GM19025 (cell line): Measurements from ENCODE around the gene TANGO2.

Experiments
- ATAC-seq: cut with Tn5 transposase; IDR thresholded peaks from one replicate; pipeline ENCODE4 v1.9.1; 2021; ENCODE audit warnings: mild to moderate bottlenecking, low read depth, moderate library complexity; ENCODE audit not compliant: unreplicated experiment

The TANGO2 gene

DNA sequence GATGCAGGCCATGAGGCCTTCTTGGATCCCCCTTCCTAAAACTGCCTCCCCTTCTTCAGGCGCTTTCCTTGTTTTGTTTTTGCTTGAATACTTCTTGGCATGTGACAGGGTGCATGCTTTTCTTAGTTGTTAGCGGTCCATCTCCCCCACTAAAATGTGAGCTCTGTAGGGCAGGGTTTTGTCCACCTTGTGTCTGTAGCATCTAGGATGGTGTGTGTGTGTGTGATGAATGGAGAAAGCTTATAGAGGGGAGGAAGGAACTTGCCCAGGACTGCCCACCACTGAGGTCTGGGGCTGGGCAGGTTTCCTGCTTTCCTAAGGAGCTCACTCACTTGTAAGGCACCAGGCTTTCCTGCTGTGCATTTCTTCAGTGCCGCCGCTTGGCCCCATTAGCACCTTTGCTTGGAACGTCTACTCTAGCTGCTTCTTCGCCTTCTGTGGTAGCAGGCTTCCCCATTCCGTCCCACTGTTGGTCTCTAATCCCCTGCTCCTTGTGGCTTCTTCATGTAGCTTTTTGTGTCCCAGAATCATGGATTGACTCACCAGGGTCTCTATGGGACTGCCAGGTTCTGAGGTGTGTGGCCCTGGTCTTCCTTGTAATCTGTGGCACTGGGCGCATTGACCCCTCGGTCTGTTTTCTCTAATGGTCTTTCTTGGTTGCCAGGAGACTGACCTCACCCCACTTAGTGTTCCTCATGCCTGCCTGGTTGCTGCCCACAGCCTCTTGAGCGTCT, 62.4 kb downstream of the TANGO2 start:
- ATAC-seq, result no peak

DNA sequence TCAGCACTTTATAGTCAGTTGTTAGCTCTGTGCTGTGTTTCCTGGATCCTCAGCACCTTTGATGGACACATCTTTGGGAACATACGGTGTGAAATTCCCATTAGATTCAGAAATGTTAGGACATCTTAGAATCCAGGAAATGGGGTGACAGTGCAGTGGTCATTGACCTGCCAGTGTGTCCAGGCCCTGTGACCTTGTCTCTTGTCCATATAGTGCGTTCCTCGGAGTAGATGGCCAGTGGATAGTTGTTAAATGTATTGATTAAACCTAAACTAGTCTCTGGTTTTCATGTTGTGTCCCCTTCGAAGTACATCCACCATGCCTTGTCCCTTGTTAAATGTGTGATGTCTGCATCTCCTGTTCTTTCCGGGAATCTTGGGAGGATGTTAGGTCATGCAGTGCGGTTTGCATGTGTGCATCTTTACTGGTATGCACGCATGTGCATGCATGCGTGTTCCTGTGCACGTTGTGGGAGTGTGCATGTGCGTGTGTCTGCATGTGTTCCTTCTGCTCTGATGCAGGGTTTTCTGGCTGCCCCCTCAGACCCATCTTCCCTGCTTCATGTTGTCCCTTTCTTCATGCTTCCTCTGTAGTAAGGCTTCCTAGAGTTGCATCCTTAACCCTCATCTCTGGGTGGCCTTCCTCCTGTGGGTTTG, 63.1 kb downstream of the TANGO2 start:
- no peak for ATAC-seq

DNA sequence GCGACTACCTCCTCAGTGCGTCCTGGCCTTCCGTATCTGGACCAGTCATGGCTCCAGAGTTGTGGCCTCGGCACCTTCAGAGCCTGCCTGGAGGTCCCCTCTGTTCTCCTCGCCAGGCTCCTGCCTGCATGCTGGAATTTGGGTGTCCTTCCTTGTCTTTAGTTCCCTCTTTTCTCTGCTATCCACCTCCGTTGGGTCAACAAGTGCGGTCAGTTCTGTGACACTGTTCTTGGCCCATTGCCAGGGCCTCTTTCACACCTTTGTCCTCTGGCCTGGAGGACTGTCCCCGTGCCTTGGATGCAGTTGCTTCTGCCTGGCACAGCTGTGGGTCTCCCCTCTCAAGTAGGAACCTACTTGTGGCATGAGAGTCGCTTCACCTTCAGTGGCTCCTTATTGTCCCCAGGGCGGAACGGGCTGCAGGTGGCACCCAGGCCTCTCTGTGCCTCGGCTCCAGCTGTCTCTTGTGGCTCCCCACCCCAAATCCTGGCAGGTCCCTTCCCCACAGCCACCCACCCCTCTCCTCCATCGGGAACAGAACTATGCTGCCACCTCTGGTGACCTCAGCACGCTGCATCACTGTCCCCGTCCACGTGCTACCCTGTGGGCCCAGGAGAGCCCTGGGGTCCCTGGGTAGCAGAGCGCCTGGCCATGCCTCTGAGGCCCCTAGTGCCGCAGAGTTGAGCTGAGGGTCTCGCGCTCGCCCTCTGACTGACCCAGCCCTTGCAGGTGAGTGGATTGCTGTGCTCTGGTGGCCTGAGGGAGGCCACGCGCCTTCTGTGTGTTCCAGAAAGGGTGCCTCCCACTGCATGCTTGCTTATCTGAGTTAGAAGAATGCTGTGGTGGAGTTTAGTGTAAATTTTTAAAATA, 63.9 kb downstream of the TANGO2 start:
- ATAC-seq, result no peak

DNA sequence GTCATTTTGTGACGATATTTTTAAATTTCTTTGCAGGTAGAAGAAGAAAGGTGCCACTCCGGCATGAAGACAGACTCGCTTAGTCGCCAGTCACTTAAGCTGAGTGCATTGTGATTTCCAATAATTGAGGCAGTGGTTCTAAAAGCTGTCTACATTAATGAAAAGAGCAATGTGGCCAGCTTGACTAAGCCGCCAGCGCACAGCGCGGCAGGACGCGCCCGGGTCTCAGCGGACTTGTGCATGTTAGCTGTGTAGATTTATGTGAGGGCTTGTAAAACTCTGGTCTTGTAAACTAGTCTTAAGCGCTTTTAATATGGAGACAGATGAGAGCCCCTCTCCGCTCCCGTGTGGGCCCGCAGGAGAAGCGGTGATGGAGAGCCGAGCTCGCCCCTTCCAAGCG, 64.7 kb downstream of the TANGO2 start:
- no peak for ATAC-seq

DNA sequence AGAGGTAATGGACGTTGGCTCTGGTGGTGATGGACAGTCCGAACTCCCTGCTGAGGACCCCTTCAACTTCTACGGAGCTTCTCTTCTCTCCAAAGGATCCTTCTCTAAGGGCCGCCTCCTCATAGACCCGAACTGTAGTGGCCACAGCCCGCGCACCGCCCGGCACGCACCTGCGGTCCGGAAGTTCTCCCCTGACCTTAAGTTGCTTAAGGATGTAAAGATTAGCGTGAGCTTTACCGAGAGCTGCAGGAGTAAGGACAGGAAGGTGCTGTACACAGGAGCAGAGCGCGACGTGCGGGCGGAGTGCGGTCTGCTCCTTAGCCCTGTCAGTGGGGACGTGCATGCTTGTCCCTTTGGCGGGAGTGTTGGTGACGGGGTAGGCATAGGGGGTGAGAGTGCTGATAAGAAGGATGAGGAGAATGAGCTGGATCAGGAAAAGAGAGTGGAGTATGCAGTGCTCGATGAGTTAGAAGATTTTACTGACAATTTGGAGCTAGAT, 65.2 kb downstream of the TANGO2 start:
- no peak for ATAC-seq

DNA sequence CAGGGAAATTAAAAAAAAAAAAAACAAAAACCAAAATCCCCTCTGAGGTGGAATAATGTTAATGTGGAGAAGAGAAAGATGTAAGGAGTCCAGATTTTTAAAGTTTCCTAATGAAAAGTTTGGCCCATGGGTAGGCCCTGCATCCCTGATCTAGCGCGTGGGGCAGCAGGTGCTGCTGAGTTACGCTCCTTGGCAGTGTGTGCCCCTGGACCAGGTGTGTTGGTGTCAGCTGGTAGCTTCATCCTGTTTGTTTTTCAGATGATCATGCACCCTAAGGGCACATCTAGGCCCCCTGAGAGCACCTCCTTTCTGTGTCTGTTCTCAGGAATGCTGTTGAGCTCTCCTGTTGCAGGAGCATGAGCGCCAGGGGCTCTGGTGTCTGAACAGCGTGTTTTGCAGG, 65.9 kb downstream of the TANGO2 start:
- ATAC-seq, result no peak

DNA sequence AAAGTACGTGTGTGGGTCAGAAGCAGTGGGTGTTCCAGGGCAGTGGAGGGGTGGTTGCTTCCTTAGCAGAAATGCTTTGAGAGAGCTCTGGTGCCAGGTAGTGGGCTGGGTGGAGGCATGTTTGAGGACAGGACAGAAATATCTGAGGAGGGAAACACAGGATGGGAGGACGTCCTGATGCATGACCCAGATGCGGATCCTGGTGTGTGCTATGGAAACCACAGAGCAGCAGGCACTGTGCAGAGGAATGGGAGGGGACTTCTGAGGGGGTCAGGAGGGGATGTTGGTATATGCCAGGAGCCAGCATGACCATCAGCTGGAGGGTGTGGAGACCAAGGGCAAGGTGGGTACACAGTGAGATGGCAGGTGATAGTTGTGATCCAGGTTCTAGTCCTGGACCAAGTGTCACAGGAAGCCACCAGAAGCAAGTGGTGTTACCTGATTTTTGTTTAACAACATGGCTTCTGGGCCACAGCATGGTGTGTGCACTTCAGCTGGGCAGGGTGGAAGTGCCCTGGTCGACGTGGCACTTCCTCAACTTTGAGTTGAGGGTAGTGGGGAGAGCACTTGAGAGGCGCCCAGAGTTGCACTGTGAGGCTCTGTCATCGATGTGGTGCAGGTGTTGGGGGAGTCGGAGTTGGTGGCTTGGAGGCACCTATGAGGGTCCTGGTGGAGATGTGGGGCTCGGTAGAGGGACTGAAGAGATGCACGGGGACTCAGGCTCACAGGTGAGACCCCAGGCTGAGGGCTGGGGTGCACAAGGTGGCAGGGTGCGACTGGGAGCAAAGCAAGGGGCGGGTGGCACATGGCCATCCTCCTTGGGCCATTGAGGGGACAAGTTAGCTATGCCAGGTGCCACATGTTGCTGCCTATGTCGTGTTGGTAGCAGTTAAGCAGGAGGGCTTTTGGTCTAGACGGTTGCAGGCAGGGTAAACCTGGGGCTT, 66.7 kb downstream of the TANGO2 start:
- ATAC-seq, result no peak

DNA sequence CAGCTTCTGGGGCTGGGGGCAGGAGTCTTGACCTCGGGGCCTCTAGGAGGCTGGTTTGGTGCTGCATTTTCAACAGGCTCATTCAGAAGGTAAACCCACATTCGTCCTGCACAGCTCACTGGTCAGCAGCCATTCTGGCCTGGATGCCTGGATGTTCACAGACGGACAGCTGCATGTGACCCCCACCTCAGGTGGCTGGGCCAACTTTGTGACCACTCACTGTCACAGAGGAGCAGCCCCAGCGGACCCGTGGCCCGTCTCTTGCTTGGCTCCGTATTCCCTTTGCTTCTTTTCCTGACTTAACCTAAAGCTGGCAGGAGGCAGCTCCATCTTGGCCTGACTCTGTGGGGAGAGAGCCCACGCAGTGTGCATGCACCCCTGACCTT, 67.3 kb downstream of the TANGO2 start:
- ATAC-seq, result no peak

DNA sequence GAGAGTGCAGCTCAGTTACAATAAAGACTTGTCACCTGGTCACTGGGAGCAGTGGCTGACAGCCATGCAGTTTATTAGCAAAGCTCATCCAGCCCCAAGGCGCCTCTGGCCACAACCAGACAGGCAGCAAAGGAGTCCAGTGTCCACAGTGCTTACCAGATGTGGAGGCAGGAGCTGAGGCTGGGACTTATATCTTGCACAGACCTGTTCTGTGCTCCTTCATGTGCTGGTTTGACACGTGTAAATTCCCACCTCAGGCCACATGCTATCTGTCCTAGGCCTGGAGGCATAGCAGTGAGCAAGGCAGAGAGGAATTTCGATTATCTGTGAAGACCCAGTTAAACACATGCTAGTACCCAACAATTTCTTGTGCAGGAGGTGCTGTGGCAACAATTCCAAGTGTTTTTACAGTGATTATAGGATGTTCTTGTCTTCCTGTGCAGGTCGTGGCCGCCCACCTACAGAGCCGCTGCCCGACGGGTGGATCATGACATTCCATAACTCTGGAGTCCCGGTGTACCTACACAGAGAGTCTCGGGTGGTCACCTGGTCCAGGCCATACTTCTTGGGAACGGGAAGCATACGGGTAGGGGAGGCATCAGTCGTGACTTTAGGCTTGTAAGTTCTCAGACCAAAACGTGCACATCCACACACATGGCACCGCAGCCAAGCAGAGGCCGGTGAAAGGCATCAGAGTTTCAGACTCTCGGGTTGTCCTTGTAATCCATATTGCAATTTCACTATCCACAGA, 68.5 kb downstream of the TANGO2 start:
- no peak for ATAC-seq

DNA sequence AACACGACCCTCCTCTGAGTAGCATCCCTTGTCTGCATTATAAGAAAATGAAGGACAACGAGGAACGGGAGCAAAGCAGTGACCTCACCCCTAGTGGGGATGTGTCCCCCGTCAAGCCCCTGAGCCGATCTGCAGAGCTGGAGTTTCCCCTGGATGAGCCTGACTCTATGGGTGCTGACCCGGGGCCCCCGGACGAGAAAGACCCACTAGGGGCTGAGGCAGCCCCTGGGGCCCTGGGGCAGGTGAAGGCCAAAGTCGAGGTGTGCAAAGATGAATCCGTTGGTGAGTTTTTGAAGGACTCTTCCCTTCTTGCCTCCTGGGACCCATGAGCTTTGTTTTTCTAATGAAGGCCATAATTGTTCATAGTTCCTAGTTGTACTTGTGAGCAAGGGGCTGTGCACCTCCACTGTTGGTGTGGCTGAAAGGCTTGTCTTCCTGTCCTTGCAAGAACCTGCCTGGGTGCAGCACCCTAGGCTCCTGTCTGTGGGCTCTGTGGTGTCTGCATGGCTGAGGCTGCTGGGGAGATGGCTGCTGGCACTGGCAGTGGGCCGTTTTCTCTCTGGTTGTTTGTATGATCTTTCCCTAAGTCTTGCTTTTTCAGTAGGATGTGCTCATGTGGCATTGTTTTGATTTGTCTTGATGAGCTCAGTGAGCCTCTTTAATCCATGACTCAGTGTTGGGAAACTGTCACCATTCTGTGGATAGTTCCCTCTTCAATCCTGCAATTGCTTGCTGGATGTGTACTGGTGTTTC, 69.2 kb downstream of the TANGO2 start:
- ATAC-seq, result no peak

DNA sequence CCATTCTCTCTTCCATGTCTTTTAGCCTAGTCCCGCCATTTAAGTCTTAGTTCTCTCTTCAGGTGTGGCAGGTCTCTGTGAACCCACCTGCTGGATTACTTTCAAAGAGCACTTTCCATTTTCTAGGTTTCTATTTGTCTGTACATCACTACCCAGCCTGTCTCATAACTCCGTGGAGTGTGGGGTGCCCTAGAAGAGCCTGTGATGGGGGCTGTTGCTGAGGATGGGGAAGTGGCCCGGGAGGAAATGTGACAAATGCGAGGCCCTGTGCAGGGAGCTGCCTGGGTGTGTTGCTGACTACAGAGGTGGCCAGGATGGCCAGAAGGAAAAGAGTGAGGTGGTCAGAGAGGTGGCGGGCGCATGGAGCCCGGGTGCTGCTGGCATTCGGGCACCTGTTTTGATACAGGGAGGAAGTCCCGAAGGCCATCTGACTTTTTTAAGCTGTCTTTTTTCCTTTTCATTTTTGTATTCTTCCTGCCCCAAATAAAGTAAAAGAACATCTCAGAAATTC, 69.9 kb downstream of the TANGO2 start:
- ATAC-seq, result no peak

DNA sequence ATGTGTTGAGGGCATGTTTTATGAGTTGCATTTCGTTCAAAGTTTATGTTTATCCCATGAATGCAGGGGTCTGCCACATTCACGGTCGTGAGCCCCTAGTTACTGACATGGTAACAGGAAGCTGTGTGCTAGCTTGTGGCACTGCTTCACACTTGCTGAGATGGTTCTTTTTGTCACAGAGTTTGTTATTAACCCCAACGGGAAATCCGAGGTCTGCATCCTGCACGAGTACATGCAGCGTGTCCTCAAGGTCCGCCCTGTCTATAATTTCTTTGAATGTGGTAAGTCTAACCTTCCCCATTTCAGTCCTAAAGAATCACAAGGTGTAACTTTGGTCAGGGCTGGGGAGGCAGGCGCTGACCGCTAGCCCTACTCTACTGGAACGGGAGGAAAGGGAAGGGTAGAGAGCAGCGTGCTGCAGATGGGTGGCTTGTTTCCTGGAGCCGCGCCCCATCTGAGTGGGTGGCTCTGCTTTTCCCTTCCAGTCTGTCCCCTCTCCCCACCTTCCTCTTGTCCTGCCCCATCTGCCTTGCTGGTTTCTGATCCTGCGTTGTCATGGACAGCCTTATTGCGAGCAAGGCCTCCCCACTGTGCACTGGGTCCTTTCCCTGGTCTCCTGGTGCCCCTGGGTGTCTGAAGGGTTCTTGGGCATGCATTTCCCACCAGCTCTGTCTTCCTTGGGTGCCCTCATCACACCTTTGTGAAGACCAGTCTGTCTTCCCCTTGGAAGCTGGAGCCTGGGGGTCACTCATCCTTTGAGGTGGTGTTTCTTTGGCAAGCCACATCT, 71.0 kb downstream of the TANGO2 start:
- ATAC-seq, result no peak

DNA sequence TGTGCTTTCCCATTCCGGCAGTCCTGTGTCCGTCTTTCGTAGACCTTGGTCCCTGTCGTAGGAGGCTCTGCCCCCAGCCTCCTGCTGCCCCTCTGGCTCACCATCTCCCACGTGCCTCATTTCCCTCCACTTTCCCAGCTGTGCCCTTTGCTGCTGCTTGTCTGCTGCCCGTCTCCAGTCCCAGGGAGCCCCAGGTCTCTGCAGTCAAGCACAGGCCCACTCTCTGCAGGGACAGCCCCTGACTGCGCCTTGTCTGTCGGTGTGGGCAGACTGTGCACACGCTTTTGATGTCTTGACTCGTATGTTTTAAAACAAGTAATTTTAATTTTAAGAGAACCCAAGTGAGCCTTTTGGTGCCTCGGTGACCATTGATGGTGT, 71.6 kb downstream of the TANGO2 start:
- ATAC-seq, result no peak

DNA sequence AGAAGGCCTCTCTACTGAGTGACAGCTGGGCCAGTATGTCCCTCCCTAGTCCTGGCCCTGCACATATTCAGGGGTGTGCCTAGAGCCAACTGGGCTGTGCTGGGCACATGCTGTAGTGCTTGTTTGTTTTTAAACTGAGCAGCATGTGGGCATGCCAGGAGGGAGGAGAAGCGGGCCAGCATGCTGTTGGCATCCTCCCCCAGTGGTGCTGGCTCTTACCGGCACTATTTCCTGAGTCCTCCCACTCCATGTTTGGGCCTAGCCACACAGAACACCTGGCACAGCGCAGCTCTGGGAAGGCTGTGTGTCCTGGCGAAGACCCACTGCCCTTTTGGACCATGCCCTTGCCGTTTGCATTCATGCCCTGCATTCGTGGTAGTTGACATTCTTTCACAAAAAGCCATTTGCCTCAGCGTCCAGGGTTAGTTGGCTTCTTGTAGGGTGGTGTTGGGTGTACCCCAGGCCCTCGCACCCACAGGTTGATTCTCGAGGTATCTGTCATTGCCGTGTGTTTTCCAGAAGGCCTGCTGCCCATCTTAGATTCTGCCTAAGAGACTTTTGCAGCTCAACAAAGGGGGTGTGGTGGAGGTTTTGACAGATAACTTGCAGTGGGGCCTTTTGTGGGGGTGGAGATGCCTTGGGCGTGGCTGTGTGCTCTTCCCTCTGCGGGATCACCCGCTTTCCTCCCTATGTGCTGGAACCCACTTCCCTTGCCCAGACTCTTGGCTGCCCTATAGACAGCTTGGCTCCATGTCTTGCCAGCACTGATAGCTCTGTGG, 72.7 kb downstream of the TANGO2 start:
- ATAC-seq, result no peak

DNA sequence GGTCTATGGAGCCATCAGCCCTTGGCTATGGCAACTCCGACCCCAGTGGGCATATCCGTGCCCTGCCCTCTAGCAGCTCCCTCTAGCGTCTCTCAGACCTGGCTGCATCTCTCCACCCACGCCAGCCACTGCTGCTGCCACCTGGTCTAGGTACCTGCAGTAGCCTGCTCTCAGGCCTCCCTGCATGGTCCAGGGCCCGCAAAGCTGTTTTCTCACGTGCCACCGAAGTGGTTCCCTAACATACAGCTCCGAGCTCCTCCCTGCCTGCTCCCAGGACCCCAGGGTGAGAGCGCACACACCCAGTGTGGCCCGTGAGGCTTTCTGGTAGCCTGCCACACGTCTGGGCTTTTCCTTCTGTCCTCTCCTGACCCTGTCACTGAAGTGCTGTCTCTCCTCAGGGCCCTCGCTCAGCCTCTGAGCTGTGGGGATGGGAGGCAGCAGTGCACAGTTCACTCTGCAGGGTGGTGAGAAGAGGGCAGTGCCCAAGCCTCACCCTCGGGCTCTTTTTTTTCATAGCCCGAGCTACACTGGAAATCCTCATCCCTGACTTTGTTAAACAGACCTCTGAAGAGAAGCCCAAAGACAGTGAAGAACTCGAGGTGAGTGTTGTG, 73.4 kb downstream of the TANGO2 start:
- ATAC-seq, result no peak

DNA sequence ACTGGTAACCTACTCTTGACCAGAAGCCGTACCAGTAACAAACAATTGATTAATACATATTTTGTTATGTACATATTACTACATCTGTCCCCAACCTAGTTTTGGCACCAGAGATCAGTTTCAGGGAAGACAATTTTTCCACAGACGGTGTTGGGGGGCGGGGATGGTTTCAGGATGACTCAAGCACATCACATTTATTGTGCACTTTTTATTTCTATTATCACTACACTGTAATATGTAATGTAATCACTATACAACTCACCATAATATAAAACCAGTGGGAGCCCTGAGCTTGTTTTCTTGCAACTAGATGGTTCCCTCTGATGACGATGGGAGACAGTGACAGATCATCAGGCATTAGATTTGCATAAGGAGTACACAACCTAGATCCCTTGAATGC, 74.6 kb downstream of the TANGO2 start:
- no peak for ATAC-seq
